Smooth muscle cell of the brain vasculature (primary cell): ENCODE results near the gene CLEC17A.
"Not testable (repeated sequence)": the region's sequence is repeated elsewhere in the genome, so short reads cannot be mapped to it uniquely, and the experiment has no call there.

ENCODE experiments used
- DNase-seq: peaks from one replicate; pipeline ENCODE4 v3.0.0-alpha.2; 2012; ENCODE audit warnings: low read depth, low spot score

CLEC17A gene

DNA sequence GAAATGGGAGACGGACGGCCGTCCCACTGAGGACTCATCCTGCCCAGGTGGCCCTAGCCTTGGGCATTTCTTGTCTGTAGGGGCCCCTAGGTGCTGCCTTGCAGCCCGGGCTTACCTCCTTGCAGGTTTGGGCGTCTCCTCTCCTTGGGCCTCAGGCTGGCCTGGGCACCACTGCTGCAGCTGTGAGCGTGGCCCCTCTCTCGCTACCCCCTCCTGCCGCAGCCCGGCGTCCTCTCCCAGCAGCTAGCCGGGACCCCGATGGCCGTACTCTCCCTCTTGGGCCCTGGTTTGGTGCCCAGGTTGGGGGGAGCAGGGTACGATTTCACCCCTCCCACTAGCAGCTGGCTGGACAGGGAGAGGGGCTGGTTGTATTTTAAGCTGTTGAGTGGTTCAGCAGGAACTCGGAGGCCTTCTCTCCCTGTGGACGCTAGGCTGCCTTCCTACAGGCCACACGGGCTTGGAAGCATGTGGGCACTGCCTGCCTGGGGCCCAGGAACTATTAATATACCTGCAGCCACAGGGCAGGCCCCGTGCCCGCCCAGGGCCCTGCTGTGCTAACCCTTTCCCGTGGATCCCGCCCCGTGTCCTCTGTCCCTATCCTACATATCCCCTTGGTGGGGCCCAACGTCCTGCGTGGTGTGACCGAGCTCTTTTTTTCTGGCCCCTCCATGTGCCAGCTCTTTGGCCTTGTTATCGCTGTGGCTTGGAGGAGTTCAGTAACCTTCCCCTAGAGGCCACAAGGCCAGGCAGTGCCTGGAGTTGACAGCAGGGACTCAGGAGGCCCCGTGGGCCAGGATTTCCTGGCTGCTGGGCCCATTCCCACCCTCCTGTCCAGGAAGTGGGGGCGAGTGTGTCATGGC lies 22.7 kb upstream of the CLEC17A start:
- no peak for DNase-seq

- DNase-seq: no peak
Measured at GRCh38 chr19:14560776-14561108, 22.1 kb upstream of the CLEC17A start.

DNA sequence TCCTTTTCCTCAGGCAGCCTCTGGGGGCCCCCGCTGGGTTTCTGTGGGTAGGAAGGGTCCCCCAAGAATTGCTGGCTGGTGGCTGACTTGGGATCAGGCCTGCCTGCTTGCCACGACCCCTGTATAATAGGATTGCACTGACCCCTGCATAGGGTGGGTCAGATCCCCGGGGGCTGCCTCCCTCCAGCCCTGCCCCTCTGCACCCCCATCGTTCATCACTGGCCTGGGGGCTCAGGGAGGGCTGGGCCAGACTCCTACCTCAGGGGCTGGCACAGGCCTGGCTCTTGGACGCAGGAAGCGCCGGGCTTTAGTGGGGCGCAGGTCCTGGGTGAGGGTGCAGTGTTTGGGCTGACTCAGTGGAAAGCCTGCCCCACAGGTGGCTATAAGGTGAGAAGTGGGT lies 21.6 kb upstream of the CLEC17A start:
- DNase-seq: no peak

- DNase-seq: no peak
Measured at GRCh38 chr19:14561847-14562351, 21.0 kb upstream of the CLEC17A start.

DNA sequence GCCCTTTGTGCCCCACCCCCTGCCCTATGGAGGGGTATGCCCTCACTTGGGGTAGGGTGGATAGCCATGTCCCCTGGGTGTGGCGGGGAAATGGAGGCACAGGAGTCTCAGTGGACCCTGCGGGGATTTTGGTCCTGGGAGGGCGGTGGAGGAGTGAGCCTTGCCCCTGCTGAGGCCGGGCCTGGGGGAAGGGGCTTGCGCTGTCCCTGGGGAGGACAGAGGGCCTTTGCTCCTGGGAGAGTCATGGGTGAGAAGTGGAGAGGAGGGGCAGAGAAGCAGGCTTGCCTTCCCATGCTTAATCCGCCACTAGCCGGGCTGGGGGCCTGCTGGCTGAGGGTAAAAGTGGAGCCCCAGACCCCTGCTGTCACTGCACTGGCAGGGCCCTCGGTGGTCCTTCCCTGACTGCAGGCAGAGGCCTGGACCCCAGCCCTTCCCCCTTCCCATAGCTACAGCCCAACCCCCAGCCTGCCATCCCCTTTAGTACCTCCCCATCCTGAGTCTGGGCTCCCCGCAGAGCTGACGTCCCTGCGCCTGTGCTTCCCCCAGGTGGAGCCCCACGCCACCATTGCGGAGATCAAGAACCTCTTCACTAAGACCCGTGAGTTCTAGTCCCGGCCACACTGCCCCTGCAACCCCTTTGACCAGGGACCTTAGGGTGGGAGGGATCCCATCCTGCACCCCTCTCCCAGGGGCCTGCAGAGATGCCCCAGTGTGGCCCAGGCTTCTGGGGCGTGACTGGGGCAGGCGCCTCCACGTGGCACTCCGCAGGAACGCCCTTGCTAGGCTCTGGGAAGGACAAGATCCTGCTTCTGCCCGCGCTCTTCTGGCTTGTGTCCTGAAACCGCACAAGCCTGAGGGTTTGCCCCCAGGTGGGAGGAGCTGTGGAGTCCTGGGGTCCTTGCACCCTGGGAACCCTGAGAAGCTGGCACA lies 20.0 kb upstream of the CLEC17A start:
- no peak for DNase-seq

GRCh38 chr19:14563590-14563926 lies 19.3 kb upstream of the CLEC17A start:
- DNase-seq: no peak

DNA sequence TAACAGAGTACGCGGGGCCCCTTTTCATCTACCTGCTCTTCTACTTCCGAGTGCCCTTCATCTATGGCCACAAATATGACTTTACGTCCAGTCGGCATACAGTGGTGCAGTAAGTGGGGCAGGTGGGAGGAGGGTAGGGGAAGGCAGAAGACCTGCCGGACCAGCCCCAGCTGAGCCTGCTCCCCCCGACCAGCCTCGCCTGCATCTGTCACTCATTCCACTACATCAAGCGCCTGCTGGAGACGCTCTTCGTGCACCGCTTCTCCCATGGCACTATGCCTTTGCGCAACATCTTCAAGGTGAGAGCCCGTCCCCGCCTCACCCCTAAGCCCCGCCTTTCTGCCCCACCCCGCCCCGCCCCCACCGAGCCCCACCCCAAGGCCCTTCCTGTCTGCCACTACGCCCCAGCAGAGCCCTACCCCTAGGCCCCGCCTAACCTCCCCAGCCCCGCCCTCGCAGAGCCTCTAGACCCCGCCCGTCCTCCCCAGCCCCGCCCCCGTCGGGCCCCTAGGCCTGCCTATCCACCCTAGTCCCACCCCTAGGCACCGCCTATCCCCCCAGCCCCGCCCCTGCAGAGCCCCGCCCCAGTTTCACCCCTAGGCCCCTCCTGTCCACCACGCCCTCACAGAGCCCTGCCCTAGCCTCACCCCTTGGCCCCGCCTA lies 18.8 kb upstream of the CLEC17A start:
- no peak for DNase-seq

DNA sequence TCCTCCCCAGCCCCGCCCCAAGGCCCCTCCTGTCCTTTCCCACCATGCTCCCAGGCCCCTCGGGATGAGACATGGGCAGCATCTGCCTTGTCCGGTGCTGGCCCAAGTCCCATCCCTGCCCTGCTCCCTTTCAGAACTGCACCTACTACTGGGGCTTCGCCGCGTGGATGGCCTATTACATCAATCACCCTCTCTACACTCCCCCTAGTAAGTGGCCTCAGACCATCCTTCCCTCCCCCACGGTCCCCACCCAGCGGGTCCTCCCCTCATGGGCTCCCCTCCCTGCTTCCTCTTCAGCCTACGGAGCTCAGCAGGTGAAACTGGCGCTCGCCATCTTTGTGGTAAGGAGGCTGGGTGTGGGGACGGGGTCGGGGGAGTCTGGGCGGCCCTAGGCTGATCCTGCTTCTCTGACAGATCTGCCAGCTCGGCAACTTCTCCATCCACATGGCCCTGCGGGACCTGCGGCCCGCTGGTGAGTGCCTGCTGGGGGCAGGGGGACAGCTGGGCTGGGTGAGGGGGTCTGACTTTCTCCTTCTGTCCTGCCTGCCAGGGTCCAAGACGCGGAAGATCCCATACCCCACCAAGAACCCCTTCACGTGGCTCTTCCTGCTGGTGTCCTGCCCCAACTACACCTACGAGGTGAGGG lies 18.1 kb upstream of the CLEC17A start:
- DNase-seq: not testable (repeated sequence)

- no peak for DNase-seq
Measured at GRCh38 chr19:14565298-14565679, 17.6 kb upstream of the CLEC17A start.

DNA sequence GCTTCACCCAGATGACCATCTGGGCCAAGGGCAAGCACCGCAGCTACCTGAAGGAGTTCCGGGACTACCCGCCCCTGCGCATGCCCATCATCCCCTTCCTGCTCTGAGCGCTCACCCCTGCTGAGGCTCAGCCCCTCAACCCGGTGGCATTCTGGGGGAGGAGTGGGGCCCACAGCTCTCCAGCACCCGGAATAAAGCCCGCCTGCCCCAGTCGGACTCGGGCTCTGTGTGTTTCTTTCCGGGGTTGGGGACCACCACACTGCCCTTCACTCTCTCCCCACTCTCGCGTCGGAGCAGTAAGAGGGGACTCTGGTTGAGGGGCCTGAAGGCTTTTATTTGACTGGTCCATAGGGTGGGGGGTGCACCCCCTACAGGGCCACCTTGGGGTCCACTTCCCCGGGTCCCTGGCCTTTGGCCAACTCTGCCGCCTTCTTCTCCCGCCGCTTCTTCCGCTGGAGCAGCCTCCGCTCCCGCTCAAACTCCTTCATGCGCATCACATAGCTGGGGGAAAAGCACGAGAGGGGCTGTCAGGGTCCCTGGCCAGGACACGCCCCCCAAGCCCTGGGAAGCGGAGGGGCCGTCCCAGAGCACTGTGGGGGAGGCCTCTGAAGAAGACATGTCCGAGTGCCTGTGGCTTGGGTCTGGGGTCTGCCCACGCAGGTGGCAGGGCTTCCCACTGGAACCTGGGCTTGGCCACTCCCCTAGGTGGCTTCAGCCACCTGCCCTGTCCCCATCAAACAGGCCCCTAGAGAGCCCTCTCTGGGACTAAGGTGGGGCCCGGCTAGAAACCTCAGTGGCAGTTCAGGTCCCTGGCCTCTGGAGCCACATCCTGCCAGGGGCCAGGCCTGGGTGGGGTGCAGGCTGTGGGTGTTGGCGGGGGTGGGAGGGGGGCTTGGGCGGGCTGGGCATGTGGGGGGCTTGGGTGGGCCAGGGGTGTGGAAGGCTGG lies 16.8 kb upstream of the CLEC17A start:
- no peak for DNase-seq

DNA sequence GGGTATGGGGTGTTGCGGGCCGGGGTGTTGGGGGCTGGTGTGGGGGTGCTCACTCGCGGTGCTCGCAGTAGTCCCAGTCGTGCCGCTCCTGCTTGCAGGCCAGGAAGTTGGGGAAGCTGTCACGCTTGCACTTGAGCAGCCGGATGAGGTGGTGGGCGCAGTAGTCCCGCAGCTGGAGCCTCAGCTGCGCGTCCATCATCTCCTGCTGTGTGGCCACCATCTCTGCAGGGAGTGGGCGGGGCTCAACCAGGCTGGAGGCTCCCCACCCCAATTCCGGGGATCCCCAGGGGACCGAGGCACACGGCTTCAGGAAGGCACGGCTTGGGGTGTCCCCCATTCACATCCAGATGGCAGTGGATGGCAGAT lies 16.2 kb upstream of the CLEC17A start:
- DNase-seq: no peak

- DNase-seq: no peak
Measured at GRCh38 chr19:14567079-14567478, 15.8 kb upstream of the CLEC17A start.

GRCh38 chr19:14570864-14571527 lies 11.9 kb upstream of the CLEC17A start:
- no peak for DNase-seq

DNA sequence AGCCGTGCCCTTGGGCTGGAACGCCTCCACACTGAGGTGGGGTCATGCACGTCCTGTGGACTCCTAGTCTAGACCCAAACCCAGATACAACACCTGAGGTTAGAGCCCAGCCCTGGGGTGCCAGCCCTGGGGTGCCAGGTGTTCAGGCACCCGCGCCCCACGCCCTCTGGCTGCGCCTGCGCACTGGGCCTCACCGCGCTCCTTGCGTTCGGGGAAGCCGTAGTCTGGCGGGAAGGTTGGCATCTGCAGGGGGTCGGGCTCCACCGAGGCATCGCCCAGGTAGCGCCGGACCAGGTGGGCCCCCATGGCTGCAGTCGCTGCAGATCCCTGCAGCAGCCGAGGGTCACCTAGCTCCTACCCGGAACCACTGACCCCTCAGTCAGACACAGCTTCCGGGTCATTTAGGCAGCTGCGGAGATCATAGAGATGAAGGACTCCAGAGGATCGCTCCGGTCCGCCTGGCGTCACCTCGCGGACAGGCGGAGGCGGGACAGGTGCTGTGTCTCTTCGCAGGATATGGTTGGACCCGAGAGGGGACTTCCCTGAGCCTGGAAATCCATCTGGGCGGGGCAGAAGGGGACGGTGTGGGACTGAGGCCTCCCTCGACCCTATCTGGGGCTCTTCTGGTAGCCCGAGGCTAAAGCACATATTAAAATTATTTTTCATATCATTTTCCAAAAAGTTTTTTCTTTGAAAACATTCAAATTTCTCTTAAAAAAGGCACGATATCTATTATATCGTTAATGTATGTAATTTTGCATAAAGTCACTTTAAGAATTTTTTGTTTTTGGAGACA lies 11.0 kb upstream of the CLEC17A start, which contains the start of gene NDUFB7:
Gene NDUFB7, minus strand, starts transcription at position 372 of the 796 bp plus-strand sequence. Its CDS starts 66 bp downstream, at position 306.
- DNase-seq: peak; percentile 87

- no peak for DNase-seq
Measured at GRCh38 chr19:14575428-14575980, 7.4 kb upstream of the CLEC17A start.

- no peak for DNase-seq
Measured at GRCh38 chr19:14576363-14576762, 6.5 kb upstream of the CLEC17A start.

GRCh38 chr19:14577264-14577663 lies 5.6 kb upstream of the CLEC17A start:
- no peak for DNase-seq

- DNase-seq: no peak
Measured at GRCh38 chr19:14577885-14578427, 4.9 kb upstream of the CLEC17A start.
